Esophagus muscularis mucosa (tissue), 4 donors: ENCODE results near the gene PANX2. TPM values are rescaled to one million over a fixed set of nuclear protein-coding genes. Genes with fewer than 3 reads are reported as not detected.

ENCODE experiments used
- DNase-seq: peaks from one replicate; pipeline ENCODE4 v3.0.0-alpha.2; 2017; ENCODE audit errors: extremely low spot score
- H3K27ac ChIP-seq, 4 donors: fragments of 200-600 bp; sonication (generic); replicated peaks in 1 of 4; 1 replicate in 3 of 4; 2 replicates in 1 of 4; pipeline ENCODE4 v1.5.1; 2016 to 2019; ENCODE audit warnings: mild to moderate bottlenecking in 1 of 4
- H3K27me3 ChIP-seq, 4 donors: fragments of 200-600 bp; sonication (generic); one replicate each; pipeline versions ENCODE4 v1.5.1 to v1.6.0; 2016 to 2019
- H3K36me3 ChIP-seq, 4 donors: fragments of 200-600 bp; sonication (generic); one replicate each; pipeline ENCODE4 v1.5.1; 2016 to 2019
- H3K4me1 ChIP-seq, 4 donors: fragments of 200-600 bp; sonication (generic); one replicate each; pipeline ENCODE4 v1.5.1; 2016 to 2019
- H3K4me3 ChIP-seq, 4 donors: fragments of 200-600 bp; sonication (generic); 1 replicate in 2 of 4; 2 replicates in 2 of 4; pipeline ENCODE4 v1.5.1; 2016 to 2019; ENCODE audit warnings: mild to moderate bottlenecking in 4 of 4, moderate library complexity in 1 of 4
- H3K9me3 ChIP-seq, 4 donors: fragments of 200-600 bp; sonication (generic); 1 replicate in 3 of 4; 2 replicates in 1 of 4; pipeline ENCODE4 v1.5.1; 2016 to 2019
- EP300 ChIP-seq: sonication (generic); formaldehyde crosslinking; IDR thresholded peaks from one replicate; pipeline ENCODE4 v1.6.1; 2017; ENCODE audit warnings: antibody characterized with exemption
- POLR2A ChIP-seq: fragments of 450-650 bp; IDR thresholded peaks from one replicate; pipeline ENCODE4 v1.6.1; 2017; ENCODE audit warnings: antibody characterized with exemption, moderate library complexity, mild to moderate bottlenecking, low read depth
- POLR2AphosphoS5 ChIP-seq, 2 donors: sonication (generic); formaldehyde crosslinking; IDR thresholded peaks; one replicate each; pipeline ENCODE4 v1.6.1; 2017; ENCODE audit warnings: antibody characterized with exemption in 2 of 2
- WGBS: methylation state at CpG from one replicate; pipeline ENCODE4 v1.1.5; 2018; 5-methylcytosine and 5-hydroxymethylcytosine counted together
- intact Hi-C: fragments of 100-400 bp; cut with DNase I; formaldehyde crosslinking; loops from one replicate; pipeline ENCODE4 v1.15.1; 2023
- total RNA-seq, 4 donors: library from RNA; depleted of rRNA; stranded (reverse); fragments of >200 nt; gene quantifications; one replicate each; pipeline versions ENCODE4 v1.1.0 to v1.2.1, GENCODE V29; 2016
- TF ChIP-seq, protein P1 (sequence below), 3 experiments: fragments of 200-600 bp in 2 of 3; fragments of 450-650 bp in 1 of 3; sonication (generic) in 2 of 3; IDR thresholded peaks; one replicate each; pipeline ENCODE4 v1.5.1; 2017 to 2019; ENCODE audit warnings: antibody characterized with exemption in 3 of 3, mild to moderate bottlenecking in 2 of 3, moderate library complexity in 1 of 3

PANX2 gene, protein sequence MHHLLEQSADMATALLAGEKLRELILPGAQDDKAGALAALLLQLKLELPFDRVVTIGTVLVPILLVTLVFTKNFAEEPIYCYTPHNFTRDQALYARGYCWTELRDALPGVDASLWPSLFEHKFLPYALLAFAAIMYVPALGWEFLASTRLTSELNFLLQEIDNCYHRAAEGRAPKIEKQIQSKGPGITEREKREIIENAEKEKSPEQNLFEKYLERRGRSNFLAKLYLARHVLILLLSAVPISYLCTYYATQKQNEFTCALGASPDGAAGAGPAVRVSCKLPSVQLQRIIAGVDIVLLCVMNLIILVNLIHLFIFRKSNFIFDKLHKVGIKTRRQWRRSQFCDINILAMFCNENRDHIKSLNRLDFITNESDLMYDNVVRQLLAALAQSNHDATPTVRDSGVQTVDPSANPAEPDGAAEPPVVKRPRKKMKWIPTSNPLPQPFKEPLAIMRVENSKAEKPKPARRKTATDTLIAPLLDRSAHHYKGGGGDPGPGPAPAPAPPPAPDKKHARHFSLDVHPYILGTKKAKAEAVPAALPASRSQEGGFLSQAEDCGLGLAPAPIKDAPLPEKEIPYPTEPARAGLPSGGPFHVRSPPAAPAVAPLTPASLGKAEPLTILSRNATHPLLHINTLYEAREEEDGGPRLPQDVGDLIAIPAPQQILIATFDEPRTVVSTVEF
- total RNA-seq, result 1 to 10 TPM in 1 of 4 donors, under 1 TPM in 3; 0.33 to 1.0 (median 0.56) TPM

DNA sequence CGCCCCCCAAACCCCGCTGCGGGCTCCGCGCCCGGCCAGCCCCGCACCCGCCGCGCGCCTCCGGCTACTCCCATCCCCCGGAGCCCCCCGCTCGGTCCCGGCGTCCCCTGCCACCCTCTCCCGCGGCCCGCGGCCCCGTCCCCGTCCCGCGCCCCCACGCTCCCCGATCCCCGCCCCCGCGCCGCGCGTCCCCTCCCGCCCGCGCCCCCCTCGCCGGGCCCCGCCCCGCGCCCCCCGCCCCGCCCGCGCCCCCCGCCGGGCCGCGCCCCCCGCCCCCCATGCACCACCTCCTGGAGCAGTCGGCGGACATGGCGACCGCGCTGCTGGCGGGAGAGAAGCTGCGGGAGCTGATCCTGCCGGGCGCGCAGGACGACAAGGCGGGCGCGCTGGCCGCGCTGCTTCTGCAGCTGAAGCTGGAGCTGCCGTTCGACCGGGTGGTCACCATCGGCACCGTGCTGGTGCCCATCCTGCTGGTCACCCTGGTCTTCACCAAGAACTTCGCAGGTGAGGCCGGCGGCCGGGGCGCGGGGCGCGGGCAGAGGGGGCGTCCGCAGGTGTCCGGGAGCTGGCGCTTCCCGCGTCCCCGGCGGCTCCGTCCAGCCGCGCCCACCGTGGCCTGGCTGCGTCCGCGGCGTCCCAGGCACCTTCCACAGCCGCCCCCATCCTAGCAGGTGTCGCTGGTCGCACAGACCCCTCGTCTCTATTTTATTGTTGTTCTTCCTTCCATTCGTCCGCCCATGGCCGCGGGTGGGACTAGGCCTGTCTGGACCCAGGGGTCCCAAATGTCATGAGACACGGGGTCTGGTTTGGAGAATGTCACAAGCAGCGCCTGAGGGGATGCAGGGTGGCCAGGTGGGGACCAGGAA is at the start of gene PANX2:
Gene PANX2, plus strand, starts transcription at position 279 of the 866 bp plus-strand sequence. Its CDS starts 0 bp downstream, at position 279.
- H3K27ac ChIP-seq, result no peak within 1 kb of the TSS
- intact Hi-C loops, result no loop called here
- peak within 1 kb of the TSS; percentile 53 to 64 (median 58) for H3K4me3 ChIP-seq
- H3K9me3 ChIP-seq, result no peaks in the 10 kb centered on the region
- whole genome bisulfite sequencing, result 48% methylated on average over 5 of the region's 105 CpGs
- peaks cover 3 to 65% (median 9%) of the 10 kb centered on the region in 4 donors for H3K27me3 ChIP-seq
- TF ChIP-seq EP300 (no peak), POLR2AphosphoS5 (IDR thresholded peaks at IDR 0.05) (no peak), POLR2A (no peak)
- TF ChIP-seq, protein P1, sequence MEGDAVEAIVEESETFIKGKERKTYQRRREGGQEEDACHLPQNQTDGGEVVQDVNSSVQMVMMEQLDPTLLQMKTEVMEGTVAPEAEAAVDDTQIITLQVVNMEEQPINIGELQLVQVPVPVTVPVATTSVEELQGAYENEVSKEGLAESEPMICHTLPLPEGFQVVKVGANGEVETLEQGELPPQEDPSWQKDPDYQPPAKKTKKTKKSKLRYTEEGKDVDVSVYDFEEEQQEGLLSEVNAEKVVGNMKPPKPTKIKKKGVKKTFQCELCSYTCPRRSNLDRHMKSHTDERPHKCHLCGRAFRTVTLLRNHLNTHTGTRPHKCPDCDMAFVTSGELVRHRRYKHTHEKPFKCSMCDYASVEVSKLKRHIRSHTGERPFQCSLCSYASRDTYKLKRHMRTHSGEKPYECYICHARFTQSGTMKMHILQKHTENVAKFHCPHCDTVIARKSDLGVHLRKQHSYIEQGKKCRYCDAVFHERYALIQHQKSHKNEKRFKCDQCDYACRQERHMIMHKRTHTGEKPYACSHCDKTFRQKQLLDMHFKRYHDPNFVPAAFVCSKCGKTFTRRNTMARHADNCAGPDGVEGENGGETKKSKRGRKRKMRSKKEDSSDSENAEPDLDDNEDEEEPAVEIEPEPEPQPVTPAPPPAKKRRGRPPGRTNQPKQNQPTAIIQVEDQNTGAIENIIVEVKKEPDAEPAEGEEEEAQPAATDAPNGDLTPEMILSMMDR (IDR thresholded peaks at IDR 0.05), result no peak
- DNase-seq, result no peak
- peaks cover 11 to 20% (median 18%) of the 10 kb centered on the region in 4 donors for H3K4me1 ChIP-seq
- H3K36me3 ChIP-seq, result no peaks in the 10 kb centered on the region

DNA sequence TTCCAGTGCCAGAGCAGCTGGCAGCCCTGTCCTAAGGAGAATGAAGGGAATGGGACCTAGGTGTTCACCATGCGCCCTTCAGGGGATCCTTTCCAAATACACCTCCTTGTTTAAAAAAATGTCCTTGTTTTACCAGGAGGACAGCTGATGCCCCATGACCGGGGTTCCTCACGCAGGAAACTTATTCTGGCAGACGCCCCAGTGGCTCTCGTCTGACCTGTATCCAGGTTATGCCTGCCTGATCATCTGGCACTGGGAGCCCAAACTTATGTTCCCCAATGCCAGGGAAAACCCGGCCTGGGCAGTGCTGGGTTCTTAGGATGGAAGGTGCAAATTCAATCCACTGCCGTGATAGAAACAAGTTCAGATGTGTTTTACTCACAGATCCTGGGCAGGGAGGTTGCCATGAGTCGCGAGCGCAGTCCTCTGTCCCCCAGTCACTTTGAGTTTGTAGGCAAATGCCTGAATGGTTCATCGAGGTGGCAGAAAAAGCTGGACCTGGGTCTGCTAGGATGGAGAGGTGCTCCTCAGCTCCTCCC is 49.3 kb upstream of the PANX2 start:
- Histone ChIP-seq H3K36me3 (no peaks in the 10 kb centered on the region), H3K4me3 (no peak overlapping the region), H3K4me1 (no peaks in the 10 kb centered on the region), H3K27me3 (peaks cover 0 to 32% (median 0%) of the 10 kb centered on the region in 4 donors), H3K9me3 (peaks cover 0 to 16% (median 14%) of the 10 kb centered on the region in 4 donors), H3K27ac (no peak overlapping the region)
- intact Hi-C loops, result no loop called here
- WGBS, result 89% methylated on average over 11 of the region's 11 CpGs
- no peak for DNase-seq
- TF ChIP-seq POLR2AphosphoS5 (IDR thresholded peaks at IDR 0.05) (no peak), POLR2A (no peak), EP300 (no peak)
- TF ChIP-seq, protein P1 (IDR thresholded peaks at IDR 0.05), result no peak

DNA sequence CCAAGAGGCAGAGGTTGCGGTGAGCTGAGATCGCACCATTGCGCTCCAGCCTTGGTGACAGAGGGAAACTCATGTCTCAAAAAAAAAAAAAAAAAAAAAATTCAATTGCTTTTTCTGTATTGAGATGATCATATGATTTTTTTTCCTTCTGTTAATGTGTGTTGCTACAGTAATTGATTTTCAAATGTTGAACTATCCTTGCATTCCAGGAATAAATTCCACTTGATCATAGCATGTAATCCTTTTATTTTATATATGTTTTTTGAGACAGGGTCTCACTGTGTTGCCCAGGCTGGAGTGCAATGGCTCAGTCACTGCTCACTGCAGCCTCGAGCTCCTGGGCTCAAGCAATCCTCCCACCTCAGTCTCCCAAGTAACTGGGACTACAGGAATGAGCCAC is 47.4 kb upstream of the PANX2 start:
- no peak overlapping the region for H3K27ac ChIP-seq
- no peak overlapping the region for H3K4me3 ChIP-seq
- peaks cover 0 to 28% (median 0%) of the 10 kb centered on the region in 4 donors for H3K27me3 ChIP-seq
- no peaks in the 10 kb centered on the region for H3K4me1 ChIP-seq
- intact Hi-C loops, result no loop called here
- 93% methylated on average over 4 of the region's 4 CpGs for WGBS
- no peak for DNase-seq
- no peak for TF ChIP-seq POLR2AphosphoS5 (IDR thresholded peaks at IDR 0.05)
- TF ChIP-seq, protein P1 (IDR thresholded peaks at IDR 0.05), result no peak
- TF ChIP-seq POLR2A, result no peak
- no peak for TF ChIP-seq EP300
- H3K36me3 ChIP-seq, result no peaks in the 10 kb centered on the region
- peaks cover 0 to 16% (median 14%) of the 10 kb centered on the region in 4 donors for H3K9me3 ChIP-seq

DNA sequence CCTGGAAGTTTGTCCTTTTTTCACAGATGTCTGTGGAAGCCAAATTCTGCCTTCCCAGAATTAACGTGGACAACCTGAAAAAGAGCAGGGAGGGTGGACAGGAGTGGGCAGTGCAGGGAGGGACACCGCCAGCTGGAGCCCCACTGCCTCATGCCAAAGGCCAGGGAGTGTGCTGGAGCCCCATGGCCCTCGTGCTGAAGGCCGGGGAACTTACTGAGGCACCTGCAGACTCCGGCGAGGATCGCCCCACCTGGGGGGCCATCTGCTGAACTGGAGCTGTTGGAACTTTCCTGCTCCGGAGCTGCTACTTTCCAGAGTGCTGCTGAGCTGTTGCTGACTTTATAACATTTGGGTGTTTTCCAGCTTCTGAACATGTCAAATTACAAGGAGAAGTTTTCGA is 45.5 kb upstream of the PANX2 start:
- H3K27me3 ChIP-seq, result peaks cover 0 to 23% (median 0%) of the 10 kb centered on the region in 4 donors
- H3K27ac ChIP-seq, result no peak overlapping the region
- WGBS, result 87% methylated on average over 9 of the region's 9 CpGs
- DNase-seq, result no peak
- no peaks in the 10 kb centered on the region for H3K36me3 ChIP-seq
- peaks cover 0 to 16% (median 14%) of the 10 kb centered on the region in 4 donors for H3K9me3 ChIP-seq
- intact Hi-C loops, result no loop called here
- H3K4me1 ChIP-seq, result no peaks in the 10 kb centered on the region
- H3K4me3 ChIP-seq, result no peak overlapping the region
- TF ChIP-seq EP300, result no peak
- TF ChIP-seq POLR2A, result no peak
- no peak for TF ChIP-seq POLR2AphosphoS5 (IDR thresholded peaks at IDR 0.05)
- TF ChIP-seq, protein P1 (IDR thresholded peaks at IDR 0.05), result no peak
